Nucleus accumbens (tissue), 56 donors: ENCODE measurements around the gene SLC26A8.
"Not testable (repeated sequence)": the region's sequence is repeated elsewhere in the genome, so short reads cannot be mapped to it uniquely, and the experiment has no call there.

Experiments used
- DNase-seq, 56 donors: peaks; one replicate each; lab custom pipeline; 2025; lab: John Stamatoyannopoulos, UW

Gene SLC26A8

DNA sequence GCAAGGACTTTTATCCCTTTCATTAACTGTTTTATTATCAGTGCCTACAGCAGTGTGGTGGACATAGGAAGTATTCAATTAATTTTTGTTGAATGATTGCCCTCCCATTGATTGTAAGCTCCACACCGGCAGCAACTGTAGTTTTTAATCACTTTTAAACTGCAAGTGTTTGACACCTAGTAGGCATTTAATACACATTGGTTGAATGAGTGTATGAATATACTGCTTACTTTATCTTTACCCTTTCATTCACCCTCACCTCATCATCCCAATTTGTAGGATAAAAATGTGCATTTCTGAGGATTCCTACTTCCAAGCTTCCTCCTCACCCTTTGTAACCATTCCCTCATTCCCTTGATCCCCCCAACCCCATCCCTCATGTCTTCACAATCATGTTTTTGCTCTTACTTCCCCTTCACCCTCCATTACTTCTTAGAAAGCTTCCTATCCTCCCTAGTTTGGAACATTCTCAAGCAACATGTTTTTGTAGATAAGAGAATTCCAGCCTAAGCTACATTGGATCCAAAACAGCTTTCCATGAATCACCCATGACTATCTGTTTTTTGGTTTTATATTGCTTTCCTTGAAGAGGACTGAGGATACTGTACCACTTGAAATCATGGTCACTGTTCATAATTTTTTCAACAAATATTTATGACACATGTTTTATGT, 955 bp upstream of the SLC26A8 start:
- no peak for DNase-seq

GRCh38 chr6:36020154-36020553, 4.3 kb downstream of the SLC26A8 start:
- no peak for DNase-seq

- DNase-seq = no peak
Measured at GRCh38 chr6:36019167-36019566, 5.3 kb downstream of the SLC26A8 start.

- no peak for DNase-seq
Measured at GRCh38 chr6:36018339-36018738, 6.1 kb downstream of the SLC26A8 start.

DNA sequence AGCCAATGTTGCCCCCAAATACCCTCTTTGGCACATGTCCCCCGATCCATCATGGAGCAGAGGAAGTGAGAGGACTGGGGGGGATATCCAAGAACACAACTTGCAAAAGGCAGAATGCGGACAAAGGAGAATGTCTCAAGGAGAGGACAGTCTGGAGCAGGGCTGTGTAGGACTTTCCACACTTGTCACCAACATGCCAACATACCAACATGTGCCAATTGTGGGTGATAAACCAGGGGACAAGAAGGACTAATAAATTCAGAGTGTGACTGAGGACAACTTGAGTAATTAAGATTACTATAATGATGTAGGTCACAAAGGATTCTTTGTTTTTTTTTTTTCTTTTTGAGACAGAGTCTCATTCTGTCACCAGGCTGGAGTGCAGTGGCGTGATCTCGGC, 8.8 kb downstream of the SLC26A8 start:
- no peak for DNase-seq

DNA sequence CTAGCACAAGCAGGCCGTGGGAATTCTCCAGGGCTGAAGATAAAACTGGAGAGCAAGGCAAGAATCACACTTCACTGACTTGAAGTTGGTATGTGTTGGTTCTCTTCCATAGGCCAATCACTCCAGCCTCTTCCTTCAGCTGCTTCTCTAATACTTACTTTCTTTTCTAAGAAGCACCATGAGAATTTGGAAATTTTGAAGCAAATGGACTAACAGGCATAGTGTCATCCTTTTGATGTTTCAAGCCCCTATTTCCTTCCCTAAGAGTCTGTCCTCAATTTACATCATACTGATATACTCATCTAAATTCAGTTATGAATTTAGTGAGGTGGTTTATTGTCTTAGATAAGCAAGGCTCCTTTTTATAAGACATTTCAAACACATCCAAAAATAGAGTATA, 24.0 kb downstream of the SLC26A8 start:
- DNase-seq = no peak

DNA sequence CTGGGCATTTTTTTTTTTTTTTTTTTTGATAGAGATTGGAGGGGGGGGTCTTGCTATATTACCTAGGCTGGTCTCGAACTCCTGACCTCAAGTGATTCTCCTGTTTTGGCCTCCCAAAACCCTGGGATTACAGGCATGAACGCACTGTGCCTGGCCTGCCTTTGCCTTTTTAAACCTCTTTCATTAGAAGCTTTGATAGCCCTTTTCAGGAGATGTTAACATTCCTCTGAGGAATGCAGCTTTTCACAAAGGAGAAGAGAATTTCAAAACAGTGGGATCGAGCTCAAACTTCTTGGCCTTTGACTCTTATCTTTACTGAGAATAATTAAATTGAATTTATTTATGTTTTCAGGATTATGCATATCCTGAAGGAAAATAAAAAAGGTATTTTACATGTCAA, 31.3 kb downstream of the SLC26A8 start:
- no peak for DNase-seq

DNA sequence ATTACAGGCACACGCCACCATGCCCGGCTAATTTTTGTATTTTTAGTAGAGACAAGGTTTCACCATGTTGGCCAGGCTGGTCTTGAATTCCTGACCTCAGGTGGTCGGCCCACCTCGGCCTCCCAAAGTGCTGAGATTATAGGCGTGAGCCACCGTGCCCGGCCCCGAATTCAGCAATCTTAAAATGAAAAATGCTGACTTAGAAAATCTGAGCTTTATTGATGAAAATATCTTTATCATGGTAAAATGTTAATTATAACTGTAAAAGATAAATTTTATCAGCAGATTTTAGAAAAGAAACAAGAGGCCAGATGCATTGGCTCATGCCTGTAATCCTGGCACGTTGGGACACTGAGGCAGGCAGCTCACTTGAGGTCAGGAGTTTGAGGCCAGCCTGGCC, 36.4 kb downstream of the SLC26A8 start:
- DNase-seq = not testable (repeated sequence)

- DNase-seq = no peak
Measured at GRCh38 chr6:35984701-35985100, 39.7 kb downstream of the SLC26A8 start.

- no peak for DNase-seq
Measured at GRCh38 chr6:35980991-35981645, 43.3 kb downstream of the SLC26A8 start.

- DNase-seq = not testable (repeated sequence)
Measured at GRCh38 chr6:35980126-35980525, 44.3 kb downstream of the SLC26A8 start.

- no peak for DNase-seq
Measured at GRCh38 chr6:35977308-35977707, 47.1 kb downstream of the SLC26A8 start.

DNA sequence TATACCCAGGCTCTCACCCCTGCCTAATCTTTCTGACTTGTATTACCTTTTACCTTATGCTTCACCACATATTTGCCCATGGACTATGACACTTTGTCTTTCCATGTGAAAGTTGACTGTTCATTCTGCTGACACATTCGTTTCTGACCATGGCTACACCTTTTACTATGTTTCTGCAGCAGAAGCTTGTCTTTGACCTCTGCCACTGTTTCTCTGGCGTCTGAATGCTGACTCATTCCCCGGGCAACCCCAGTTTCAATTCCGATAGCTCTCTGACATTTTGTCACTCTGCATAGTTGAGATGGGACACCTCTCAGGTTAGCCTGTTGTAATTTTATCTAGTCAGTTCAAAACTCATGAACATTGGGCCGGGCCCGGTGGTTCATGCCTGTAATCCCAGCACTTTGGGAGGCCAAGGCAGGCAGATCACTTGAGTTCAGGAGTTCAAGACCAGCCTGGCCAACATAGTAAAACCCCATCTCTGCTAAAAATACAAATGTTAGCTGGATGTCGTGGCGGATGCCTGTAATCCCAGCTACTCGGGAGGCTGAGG, 50.7 kb downstream of the SLC26A8 start:
- no peak for DNase-seq

DNA sequence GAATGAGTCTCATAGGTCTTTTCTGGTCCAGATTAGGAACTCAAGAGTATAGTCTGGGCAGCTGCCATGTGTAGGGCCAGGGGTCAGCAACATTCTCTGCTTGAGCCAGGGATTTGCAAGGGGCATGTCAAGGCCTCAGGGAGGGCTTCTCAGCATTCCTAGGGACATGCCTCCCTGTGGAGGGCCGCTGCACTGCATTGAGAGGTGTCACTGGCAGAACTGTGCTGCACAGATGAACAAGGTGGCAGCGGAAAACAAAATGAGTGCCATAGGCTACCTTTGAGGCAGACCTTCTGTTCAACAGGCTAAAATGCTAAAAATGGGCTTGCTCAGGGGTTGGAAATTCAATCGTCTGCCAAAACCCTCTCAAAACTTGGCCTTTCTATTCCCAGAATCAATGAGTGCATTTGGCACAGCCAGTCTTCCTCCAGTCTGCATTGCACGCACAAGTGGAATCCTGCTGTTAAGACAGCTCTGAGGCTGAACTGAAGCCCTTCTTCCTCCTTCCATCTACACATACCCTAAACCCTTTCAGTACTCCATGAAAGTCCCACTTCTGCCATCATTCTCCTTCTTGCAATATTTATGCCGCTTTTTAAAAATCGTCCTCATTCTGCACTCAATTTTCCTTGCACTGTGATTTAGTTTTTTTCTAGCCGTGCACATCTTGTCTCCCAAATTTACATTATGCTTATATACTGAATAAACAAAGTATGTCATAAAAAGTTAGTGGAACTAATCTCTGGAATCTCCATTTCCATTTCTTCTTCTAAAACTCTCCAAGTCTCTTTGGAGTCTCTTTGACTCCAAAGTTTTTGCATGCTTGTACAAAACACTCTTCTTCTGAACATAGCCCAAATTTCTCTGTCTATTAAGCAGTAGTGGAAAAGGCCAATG, 51.7 kb downstream of the SLC26A8 start:
- peak in 1 of 56 donors; percentile 9 for DNase-seq

GRCh38 chr6:35970181-35970580, 54.3 kb downstream of the SLC26A8 start:
- no peak for DNase-seq

- DNase-seq = no peak
Measured at GRCh38 chr6:35969646-35970045, 54.8 kb downstream of the SLC26A8 start.

DNA sequence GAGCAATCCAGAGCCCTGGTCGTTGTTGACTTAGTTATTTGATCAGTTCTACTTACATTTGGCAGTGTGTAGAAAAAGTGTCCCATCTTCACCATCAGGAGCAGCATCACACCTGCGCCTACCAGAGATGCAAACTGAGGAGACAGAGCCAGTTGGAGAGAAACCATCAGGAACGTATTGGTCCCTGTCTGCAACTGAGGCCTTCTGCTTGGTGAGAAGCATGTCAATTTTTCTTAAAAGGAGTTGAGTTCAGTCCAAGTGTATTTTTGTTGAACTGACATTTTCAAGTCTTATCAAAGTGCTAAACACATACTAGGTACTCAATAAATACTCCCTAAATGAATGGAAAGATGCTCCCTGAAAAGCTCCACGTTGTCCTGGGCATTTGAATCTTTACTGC, 55.6 kb downstream of the SLC26A8 start:
- DNase-seq = no peak

DNA sequence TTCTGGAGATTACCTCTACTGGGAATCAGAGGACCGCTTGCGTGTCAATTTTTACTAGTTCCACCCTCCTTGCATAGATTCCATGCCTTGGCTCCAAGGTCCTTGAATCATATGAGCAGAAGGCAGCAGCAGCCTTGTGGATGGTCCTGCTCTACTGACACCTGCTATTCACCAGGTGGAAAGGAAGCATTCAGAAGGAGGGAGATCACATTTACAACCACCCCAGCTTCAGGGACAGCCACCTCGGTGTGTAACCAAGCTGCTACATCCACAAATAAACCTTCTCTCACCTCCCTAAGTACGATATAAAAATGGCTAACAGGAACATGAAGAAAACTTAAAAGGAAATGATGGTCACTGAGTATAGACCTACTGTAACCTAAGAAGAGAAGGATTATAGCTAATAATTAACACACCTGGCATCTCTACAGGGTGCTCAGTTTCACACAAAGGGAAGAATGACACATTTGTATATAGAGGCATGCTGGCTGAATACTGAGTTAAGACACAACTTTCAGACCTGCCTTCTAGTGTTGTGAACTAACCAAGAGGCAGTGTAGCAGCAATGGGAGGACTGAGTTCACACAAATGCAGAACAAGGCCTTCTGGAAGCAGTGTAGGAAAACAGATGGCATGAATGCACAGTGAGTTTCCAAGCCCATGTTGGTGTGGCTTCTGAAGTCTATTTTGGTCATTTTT, 57.2 kb downstream of the SLC26A8 start:
- no peak for DNase-seq

DNA sequence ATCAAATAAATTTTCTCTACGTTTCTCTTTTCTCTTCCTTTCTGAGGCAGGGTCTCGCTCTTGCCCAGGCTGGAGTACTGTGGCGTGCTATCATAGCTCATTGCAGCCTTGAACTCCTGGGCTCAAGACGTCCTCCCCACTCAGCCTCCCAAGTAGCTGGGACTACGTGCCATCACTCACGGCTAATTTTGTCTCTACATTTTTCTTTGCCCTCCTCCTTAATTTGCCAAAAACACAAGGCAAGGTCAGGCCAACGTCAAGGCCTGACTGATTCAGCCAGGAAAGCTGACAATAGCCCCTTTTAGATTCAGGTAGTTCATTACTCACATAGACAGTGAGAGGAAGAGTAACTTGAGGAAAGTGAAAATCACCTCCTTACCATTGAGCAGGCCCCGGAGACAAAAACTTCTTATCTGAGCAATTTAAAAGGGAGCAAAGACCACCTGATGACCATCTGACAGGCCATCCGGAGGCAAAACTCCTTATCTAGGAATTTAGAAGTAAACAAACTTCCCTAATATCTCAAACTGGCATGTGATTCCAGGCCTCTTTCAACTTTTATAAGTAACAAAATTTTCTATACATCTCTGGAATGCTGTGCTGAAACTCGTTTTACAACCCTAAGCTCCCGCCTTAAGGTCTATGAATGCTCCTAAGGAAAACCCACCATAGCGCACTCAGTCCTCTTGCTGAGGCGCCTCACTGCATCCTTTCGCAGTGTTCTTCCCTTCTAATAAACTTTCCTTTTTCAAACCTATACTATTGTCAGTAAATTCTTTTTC, 61.5 kb downstream of the SLC26A8 start:
- no peak for DNase-seq

- DNase-seq = no peak
Measured at GRCh38 chr6:35960187-35960586, 64.3 kb downstream of the SLC26A8 start.
